ENCODE measurements around the gene CADPS2. TPM values are rescaled to one million over a fixed set of nuclear protein-coding genes. Genes with fewer than 3 reads are reported as not detected.

CADPS2 gene
- total RNA-seq, 2 experiments from 2014 or later = not detected

DNA sequence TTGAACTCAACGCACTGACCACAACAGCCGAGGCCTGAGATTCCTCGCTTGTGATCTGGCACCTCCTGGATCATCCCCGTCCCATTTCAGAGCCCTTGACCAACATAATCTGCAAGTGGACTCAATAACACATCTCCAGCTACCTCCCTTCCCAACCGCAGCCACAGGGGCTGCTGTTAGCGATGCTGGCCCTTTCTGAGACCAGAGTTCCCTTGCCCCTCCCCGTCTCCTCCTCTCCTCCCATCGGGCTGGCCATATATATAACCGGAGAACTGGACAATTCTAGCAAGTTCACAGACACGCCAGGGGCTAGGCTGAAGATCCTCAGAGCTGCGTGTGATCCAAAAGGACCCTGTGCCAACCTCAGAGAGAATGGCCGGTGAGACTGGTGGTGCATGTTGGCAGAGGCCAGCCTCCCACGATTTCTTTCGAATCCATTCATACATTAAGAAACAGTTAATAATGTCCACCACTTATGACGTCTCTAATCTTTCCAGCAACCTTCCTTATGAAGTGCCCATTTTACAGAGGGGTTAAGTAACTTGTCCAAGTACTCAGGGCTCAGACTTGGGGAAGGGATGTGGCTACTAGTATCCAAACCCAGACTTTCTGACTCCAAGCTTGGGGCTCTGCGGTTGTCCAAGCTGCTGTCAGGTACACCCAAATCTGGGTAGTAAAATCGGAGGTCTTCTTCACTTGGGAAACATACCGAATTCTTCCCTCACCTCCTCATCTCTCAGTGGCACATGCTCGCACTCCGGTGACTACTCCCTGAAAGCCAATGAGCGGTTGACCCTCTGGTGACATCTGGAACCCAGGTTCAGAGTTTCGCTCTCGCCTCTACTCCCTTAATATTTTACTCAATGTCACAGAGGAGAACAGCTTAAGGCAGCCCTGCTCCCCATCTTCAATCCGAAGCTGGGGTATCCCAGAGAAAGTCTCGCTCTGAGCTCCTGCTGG, 570.5 kb downstream of the CADPS2 start:
- Mint-ChIP-seq H3K9me3 (peaks cover 1% of the 10 kb centered on the region), H3K36me3 (peaks cover 3% of the 10 kb centered on the region), H3K4me1 (no peaks in the 10 kb centered on the region), H3K4me3 (no peak overlapping the region), H3K27me3 (peaks cover 70% of the 10 kb centered on the region), H3K27ac (no peak overlapping the region)
- POLR2A ChIA-PET = no interaction called here
- no peak for ATAC-seq (ENCODE audit: low read depth)
- no peak for DNase-seq

DNA sequence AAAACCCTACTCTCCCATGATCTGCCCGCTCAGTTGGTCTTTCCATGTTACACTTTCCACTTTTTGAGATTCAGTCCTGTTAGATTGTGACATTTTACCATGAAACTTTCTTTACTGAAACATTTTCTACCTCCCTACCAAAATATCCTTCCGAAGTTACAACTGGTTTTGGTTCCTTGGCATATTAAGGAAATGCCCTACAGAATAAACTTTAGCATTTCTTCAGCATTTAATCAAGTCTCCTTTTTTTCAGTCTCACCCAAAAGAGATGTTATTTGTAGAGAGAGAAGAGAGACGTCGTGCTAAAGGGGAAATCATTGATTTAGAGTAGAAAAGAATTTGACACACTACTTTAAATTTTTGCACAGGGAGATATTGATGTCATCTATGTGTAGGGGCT, 572.0 kb downstream of the CADPS2 start:
- Mint-ChIP-seq H3K4me1 (no peaks in the 10 kb centered on the region), H3K4me3 (no peak overlapping the region), H3K9me3 (peaks cover 1% of the 10 kb centered on the region), H3K27me3 (peaks cover 80% of the 10 kb centered on the region), H3K36me3 (peaks cover 3% of the 10 kb centered on the region), H3K27ac (no peak overlapping the region)
- POLR2A ChIA-PET = no interaction called here
- no peak for ATAC-seq (ENCODE audit: low read depth)
- DNase-seq = no peak

DNA sequence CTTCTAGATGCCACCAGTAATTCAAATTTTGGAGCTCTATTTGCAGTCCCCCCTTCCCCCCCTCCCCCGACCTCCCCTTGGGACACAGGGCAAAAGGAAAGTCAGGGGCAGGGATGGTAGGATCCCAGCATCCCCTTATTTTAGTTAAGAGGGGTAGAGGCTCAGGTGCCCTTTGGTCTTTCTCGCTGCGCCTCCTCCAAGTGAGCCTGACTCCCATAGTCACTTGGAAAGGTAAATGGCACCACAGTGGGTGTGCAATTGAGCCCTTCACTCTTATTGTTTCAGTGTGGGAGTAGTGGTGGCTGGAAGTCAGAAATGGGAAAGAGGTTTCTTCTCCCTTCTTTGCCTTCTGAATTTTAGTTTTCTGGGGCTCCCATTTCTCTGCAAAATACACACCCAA, 573.5 kb downstream of the CADPS2 start:
- peaks cover 1% of the 10 kb centered on the region for H3K9me3 Mint-ChIP-seq
- peaks cover 87% of the 10 kb centered on the region for H3K27me3 Mint-ChIP-seq
- H3K4me1 Mint-ChIP-seq = no peaks in the 10 kb centered on the region
- DNase-seq (no peak), ATAC-seq (ENCODE audit: low read depth) (no peak)
- H3K36me3 Mint-ChIP-seq = peaks cover 3% of the 10 kb centered on the region
- H3K27ac Mint-ChIP-seq = no peak overlapping the region
- no peak overlapping the region for H3K4me3 Mint-ChIP-seq
- POLR2A ChIA-PET = no interaction called here

DNA sequence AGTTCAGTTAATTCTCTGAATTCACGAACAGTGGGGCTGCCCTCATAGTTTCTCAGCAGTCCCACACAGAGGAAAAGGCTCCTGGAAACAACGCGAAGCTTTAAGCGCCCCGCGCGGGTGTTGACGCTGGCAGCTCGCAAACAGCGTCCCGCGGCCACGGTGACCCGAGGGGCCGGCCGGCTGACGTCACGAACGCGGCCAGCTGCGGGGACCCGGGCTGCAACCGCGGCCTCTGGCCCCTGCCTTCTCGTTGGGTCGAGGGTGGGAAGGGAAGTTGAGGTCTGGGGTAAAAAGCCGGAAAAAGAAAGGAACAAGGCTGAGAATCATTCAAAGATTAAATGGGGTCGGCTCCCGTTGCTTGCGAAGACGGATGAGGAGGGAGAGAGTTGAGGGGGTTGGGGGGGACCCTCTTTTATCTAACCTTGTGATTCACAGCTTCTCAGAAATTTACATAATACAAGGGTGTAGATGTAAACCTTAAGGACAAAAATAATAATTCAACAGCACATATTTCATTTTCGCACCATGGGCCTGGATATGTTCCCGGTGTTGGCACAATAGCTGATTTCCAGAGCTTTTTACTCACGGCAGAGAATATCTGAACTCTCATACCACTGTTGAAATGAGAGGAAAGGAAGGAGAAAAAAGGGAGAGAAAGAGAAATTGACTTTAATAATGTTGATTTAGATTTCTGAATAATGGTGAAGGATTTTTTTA, 574.4 kb downstream of the CADPS2 start:
- Mint-ChIP-seq H3K4me3 (no peak overlapping the region), H3K36me3 (peaks cover 3% of the 10 kb centered on the region), H3K27me3 (peaks cover 86% of the 10 kb centered on the region), H3K9me3 (peaks cover 1% of the 10 kb centered on the region), H3K27ac (no peak overlapping the region), H3K4me1 (no peaks in the 10 kb centered on the region)
- no peak for ATAC-seq (ENCODE audit: low read depth)
- POLR2A ChIA-PET = no interaction called here
- DNase-seq = no peak

DNA sequence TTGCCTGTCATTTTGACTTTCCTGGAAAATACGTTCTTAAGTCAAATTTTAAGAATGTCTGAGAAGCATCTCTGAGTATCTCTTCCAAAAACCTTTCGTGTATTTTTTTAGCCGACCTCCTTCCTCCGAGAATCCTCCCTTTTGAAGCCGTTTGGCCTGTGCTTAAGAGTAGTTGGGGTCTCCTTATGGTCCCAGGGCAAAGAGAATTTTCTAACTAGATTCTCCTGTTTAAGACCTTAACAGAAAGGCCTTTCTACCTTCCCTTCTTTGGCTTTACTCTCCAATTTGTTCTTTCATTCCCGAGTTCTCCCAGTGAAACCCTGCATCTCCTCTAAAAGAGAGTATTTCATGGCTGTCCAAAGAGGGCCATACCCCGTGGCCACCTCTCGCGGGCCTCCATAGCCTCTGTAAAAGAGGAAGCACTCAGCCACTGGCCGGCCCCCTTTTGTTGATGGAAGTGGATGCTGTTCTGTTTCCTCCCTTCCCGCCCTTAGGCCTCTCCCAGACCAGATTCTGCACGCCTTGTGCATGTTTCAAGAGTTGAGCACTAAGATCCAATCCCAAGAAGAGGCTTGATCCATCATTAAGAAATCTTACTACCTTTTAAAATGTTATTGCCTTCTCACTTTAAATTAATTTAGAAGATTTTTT, 575.1 kb downstream of the CADPS2 start:
- Mint-ChIP-seq H3K36me3 (peaks cover 5% of the 10 kb centered on the region), H3K27me3 (peaks cover 83% of the 10 kb centered on the region), H3K27ac (no peak overlapping the region), H3K4me1 (no peaks in the 10 kb centered on the region), H3K4me3 (no peak overlapping the region), H3K9me3 (peaks cover 1% of the 10 kb centered on the region)
- no peak for DNase-seq
- POLR2A ChIA-PET = no interaction called here
- no peak for ATAC-seq (ENCODE audit: low read depth)

DNA sequence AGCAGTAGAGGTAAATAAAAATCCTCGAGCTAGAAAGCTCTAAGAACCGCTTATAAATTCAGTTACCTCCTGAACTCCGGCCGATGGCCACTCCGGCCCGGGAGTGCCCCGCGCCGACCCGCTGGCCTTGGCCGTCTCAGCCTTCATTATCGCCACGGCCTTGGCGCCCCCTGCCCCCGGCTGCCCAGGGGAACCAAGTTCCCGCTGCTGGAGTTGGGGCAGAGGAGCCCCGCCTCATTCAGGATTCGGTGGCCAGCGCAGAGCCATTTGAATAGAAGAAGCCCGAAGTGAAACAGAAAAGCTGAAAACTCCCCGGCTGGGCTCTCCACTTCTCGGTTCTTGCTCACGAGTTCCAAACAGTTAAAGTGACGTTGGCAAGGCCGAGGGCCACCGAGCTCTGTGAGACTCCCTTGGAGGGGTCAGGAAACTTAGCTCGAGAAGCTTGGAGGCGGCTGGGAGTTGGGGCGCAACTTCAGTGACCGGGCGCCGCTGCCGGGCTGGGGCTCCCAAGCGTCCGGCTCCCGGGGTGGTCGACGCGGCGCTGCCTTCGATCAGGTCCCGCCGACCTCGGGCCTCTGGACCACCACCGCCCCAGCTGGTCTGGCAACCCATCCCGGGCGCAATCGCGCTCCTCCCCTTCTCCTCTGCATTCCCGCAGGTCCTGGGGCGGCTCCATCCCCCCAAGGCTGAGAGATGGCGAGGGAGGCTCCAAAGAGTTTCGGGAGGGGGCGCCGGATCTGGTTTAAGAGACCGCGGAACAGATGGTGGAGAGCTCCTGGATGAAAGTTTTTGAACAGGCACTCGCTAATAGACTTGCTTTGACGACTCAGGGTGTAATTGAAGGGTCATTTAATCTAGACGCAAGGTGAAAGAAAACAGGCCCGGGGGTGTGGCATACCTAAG, 575.9 kb downstream of the CADPS2 start:
- Mint-ChIP-seq H3K27me3 (peaks cover 83% of the 10 kb centered on the region), H3K4me1 (no peaks in the 10 kb centered on the region), H3K4me3 (no peak overlapping the region), H3K27ac (no peak overlapping the region), H3K9me3 (peaks cover 1% of the 10 kb centered on the region), H3K36me3 (peaks cover 5% of the 10 kb centered on the region)
- no peak for ATAC-seq (ENCODE audit: low read depth)
- POLR2A ChIA-PET = no interaction called here
- peak; percentile 28 for DNase-seq

DNA sequence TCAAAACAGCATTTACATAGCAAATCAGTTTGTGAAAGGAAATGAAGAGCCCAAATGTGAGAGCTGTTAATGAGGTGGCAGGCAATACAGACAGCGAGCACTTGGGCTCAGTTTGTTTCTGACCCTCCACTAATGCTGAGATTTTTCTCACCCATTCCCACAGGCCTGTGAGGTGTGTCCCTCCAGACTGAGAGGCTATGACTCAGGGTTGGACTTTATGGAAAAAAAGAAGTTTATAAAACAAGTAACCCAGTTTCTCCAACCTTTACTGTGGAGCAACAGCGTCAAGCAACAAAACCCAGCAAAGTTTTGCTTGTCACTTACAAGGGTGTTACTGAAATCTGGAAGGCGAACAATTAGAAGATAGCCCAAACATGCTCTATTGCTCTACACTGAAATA, 576.8 kb downstream of the CADPS2 start:
- no peak overlapping the region for H3K4me3 Mint-ChIP-seq
- no peak overlapping the region for H3K27ac Mint-ChIP-seq

DNA sequence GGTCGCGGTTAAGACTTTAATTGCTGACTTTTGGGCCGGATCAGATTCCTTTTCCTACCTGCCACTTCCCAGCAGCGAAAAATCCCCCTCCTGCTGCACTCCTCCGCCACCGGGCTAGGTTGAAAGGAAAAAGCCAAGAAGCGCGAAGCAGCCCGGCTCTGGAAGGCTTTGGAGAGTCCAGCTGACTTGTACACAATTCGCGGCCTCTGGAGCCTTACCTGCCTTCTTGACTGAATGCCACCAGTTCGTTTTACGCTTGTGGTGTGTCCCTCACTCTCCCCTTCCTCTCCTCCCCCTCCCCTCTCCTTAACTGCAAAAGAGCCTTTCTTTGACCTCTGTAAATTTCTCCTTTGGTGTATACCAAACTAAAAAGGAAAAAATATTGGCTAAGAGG, 579.0 kb downstream of the CADPS2 start:
- ATAC-seq (ENCODE audit: low read depth) (no peak), DNase-seq (no peak)
- no peak overlapping the region for H3K4me3 Mint-ChIP-seq
- H3K27ac Mint-ChIP-seq = no peak overlapping the region
- H3K4me1 Mint-ChIP-seq = no peaks in the 10 kb centered on the region
- H3K36me3 Mint-ChIP-seq = peaks cover 5% of the 10 kb centered on the region
- POLR2A ChIA-PET = no interaction called here
- peaks cover 87% of the 10 kb centered on the region for H3K27me3 Mint-ChIP-seq
- peaks cover 2% of the 10 kb centered on the region for H3K9me3 Mint-ChIP-seq

More for the DNA sequence above, 576.8 kb downstream of the CADPS2 start:
- no peaks in the 10 kb centered on the region for H3K4me1 Mint-ChIP-seq
- DNase-seq (no peak), ATAC-seq (ENCODE audit: low read depth) (no peak)
- POLR2A ChIA-PET = no interaction called here
- H3K9me3 Mint-ChIP-seq = peaks cover 2% of the 10 kb centered on the region
- H3K36me3 Mint-ChIP-seq = peaks cover 5% of the 10 kb centered on the region
- peaks cover 83% of the 10 kb centered on the region for H3K27me3 Mint-ChIP-seq

DNA sequence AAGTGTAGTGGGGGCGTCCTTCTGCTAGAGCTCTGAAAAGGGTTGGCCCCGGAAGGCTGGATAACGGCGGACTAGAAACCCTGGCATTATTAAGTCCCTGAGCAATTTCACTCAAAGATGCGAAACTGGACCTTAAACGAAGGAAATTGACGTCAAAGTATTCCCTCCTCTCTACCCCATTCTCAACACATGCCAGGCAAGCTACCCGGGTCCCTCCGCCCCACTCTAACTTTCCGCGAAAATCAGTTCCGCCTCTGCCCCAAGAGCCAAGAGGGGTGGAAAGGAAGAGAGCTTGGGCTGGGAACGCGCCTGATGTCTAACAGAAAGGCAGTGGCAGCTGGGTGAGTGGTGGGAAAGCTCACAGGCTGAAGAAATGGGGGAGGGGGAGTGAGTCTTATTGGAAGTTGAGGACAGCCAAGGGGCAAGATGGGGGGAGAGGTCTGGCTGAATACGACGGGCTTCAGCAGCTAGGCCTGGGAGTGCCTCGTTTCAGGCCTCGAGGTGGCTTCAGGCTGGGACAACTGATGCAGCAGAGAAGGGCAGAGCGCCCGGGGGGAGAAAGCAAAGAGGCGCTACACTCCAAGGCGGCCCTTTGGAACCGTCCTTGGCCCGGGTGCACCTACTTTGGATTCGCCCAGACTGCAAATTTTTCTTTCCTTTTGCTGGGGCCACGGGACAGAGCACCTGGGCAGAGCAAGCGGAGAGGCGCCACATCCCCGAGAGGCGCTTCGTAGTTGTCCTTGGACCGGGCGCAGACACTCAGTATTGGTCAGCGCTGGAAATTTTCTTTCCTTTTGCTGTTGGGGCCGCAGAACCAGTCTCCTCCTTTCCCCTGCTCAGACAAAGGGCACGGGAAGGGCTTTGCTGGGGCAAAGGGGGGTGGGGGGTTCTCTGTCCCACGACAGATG, 579.7 kb downstream of the CADPS2 start:
- Mint-ChIP-seq H3K9me3 (peaks cover 2% of the 10 kb centered on the region), H3K36me3 (peaks cover 5% of the 10 kb centered on the region), H3K27ac (peak overlapping the region; percentile 20), H3K4me3 (no peak overlapping the region), H3K27me3 (peaks cover 87% of the 10 kb centered on the region), H3K4me1 (no peaks in the 10 kb centered on the region)
- POLR2A ChIA-PET = no interaction called here
- ATAC-seq (ENCODE audit: low read depth) (no peak), DNase-seq (no peak)

DNA sequence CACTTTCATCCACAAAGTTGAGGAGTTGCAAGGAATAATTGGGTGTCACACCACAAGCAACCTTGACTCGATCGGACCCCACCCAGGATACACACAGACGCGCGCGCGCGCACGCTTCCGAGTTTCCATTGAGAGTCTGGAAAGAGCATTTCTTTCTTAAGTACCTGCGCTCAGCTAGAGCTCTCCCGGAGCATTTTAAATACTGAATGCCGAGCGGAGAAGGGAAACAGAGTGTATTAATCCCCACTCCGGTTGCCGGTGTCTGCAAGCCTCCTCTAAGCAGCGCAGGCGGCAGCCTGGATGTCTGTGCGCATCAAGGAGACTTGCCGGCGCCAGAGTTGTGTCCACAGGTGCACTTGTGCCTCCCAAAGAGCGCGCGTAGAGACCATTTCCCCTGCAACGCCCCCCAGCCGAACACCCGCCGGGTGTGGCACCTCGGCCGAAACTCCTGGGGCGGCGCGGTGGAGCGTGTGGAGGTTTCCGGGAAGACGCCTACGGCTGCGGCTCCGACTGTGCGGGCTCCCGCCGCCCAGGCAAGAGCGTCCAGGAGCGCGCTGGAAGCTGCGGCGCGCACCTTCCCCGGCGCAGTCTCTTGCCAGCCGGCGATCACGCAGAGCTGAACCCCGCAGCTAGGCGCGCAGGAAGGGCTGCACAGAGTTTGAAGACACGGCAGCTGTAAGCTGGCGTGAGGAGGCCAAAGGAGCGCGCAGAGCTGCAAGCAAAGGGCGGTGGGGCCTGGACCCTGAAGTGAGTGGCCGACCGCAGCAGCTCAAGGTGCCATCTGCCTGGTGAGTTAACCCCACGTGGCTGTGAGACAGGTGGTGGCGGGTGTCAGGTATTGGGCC, 580.6 kb downstream of the CADPS2 start:
- H3K9me3 Mint-ChIP-seq = peaks cover 2% of the 10 kb centered on the region
- POLR2A ChIA-PET = no interaction called here
- no peaks in the 10 kb centered on the region for H3K4me1 Mint-ChIP-seq
- no peak for ATAC-seq (ENCODE audit: low read depth)
- peaks cover 87% of the 10 kb centered on the region for H3K27me3 Mint-ChIP-seq
- DNase-seq = peak; percentile 34
- peaks cover 2% of the 10 kb centered on the region for H3K36me3 Mint-ChIP-seq
- peak overlapping the region; percentile 25 for H3K4me3 Mint-ChIP-seq
- peak overlapping the region; percentile 42 for H3K27ac Mint-ChIP-seq

DNA sequence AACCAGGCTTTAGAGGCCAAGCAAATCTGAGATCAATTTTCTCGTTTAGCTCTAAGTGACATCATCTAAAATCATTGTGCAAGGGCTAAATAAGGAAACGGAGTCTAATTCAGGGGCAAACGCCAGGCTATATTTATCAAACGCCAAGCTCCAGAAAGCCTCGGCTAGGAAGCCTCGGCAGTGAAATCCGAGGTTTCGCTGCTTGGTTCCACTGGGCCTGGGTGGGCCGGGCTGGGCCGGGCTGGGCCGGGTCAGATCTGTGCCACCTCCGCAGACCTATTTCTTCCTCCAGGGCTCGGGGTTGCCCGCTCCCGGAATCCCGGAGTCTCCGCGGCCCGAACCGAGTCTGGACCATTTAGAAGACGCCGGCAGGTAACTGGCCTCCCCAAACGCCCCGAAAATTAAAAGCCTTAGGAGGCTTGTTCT, 581.3 kb downstream of the CADPS2 start:
- H3K27ac Mint-ChIP-seq = no peak overlapping the region
- POLR2A ChIA-PET = no interaction called here

More for the DNA sequence above, 581.3 kb downstream of the CADPS2 start:
- H3K9me3 Mint-ChIP-seq = peaks cover 2% of the 10 kb centered on the region
- peaks cover 2% of the 10 kb centered on the region for H3K36me3 Mint-ChIP-seq
- H3K27me3 Mint-ChIP-seq = peaks cover 87% of the 10 kb centered on the region
- H3K4me1 Mint-ChIP-seq = no peaks in the 10 kb centered on the region
- H3K4me3 Mint-ChIP-seq = no peak overlapping the region
- peak; percentile 29 for DNase-seq
- no peak for ATAC-seq (ENCODE audit: low read depth)
